Trophoblast cell (in vitro differentiated cells and primary cell): ENCODE results near the gene GNAL.

Experiments
- DNase-seq, 2 donors: peaks; one replicate each; pipeline ENCODE4 v3.0.0-alpha.2; 2016
- H2AFZ ChIP-seq: 2 replicates; pipeline ENCODE4 v1.6.1; 2013; ENCODE audit warnings: low read length, moderate library complexity, mild to moderate bottlenecking; ENCODE audit not compliant: insufficient read depth, poor library complexity
- H2AK5ac ChIP-seq: 2 replicates; pipeline ENCODE4 v1.6.1; 2013; ENCODE audit warnings: mild to moderate bottlenecking, low read length
- H2BK120ac ChIP-seq: 2 replicates; pipeline ENCODE4 v1.6.1; 2013; ENCODE audit warnings: low read length, mild to moderate bottlenecking, moderate library complexity; ENCODE audit not compliant: insufficient read depth, poor library complexity
- H2BK12ac ChIP-seq: 2 replicates; pipeline ENCODE4 v1.6.1; 2013; ENCODE audit warnings: mild to moderate bottlenecking, low read length, moderate library complexity
- H2BK5ac ChIP-seq: 2 replicates; pipeline ENCODE4 v1.6.1; 2013; ENCODE audit warnings: low read length, low read depth, moderate library complexity, mild to moderate bottlenecking; ENCODE audit not compliant: poor library complexity
- H3K14ac ChIP-seq: 2 replicates; pipeline ENCODE4 v1.6.1; 2013; ENCODE audit warnings: mild to moderate bottlenecking, low read length
- H3K18ac ChIP-seq: 2 replicates; pipeline ENCODE4 v1.6.1; 2013; ENCODE audit warnings: mild to moderate bottlenecking, low read length
- H3K23ac ChIP-seq: 2 replicates; pipeline ENCODE4 v1.6.1; 2013; ENCODE audit warnings: low read length
- H3K27ac ChIP-seq: 2 replicates; pipeline ENCODE4 v1.5.1; 2013; ENCODE audit warnings: low read depth, mild to moderate bottlenecking, inconsistent platforms, low read length, moderate library complexity
- H3K27me3 ChIP-seq: 2 replicates; pipeline ENCODE4 v1.6.1; 2013; ENCODE audit warnings: inconsistent platforms, mild to moderate bottlenecking, low read length, moderate library complexity; ENCODE audit not compliant: insufficient read depth
- H3K36me3 ChIP-seq, 2 experiments: 1 replicate in 1 of 2; 2 replicates in 1 of 2; pipeline ENCODE4 v1.6.1; 2013; ENCODE audit warnings: low read length in 2 of 2, mild to moderate bottlenecking in 2 of 2, moderate library complexity in 1 of 2; ENCODE audit not compliant: insufficient read depth in 2 of 2, control insufficient read depth in 1 of 2
- H3K4ac ChIP-seq: 2 replicates; pipeline ENCODE4 v1.6.1; 2013; ENCODE audit warnings: low read depth, mild to moderate bottlenecking, low read length, moderate library complexity
- H3K4me1 ChIP-seq, 2 experiments: 1 replicate in 1 of 2; 2 replicates in 1 of 2; pipeline ENCODE4 v1.6.1; 2013; ENCODE audit warnings: low read length in 2 of 2, mild to moderate bottlenecking in 2 of 2, moderate library complexity in 1 of 2; ENCODE audit not compliant: insufficient read depth in 2 of 2, control insufficient read depth in 1 of 2
- H3K4me2 ChIP-seq: 2 replicates; pipeline ENCODE4 v1.6.1; 2013; ENCODE audit warnings: inconsistent platforms, mild to moderate bottlenecking, low read length, moderate library complexity
- H3K4me3 ChIP-seq: 2 replicates; pipeline ENCODE4 v1.5.1; 2013; ENCODE audit warnings: mild to moderate bottlenecking, low read depth, low read length, inconsistent platforms
- H3K79me1 ChIP-seq: one replicate; pipeline ENCODE4 v1.6.1; 2013; ENCODE audit warnings: low read length
- H3K79me2 ChIP-seq: 2 replicates; pipeline ENCODE4 v1.6.1; 2013; ENCODE audit warnings: low read length, mild to moderate bottlenecking; ENCODE audit not compliant: control insufficient read depth, insufficient read depth, poor library complexity
- H3K9ac ChIP-seq: 2 replicates; pipeline ENCODE4 v1.6.1; 2013; ENCODE audit warnings: mild to moderate bottlenecking, low read length
- H3K9me3 ChIP-seq: 2 replicates; pipeline ENCODE4 v1.6.1; 2013; ENCODE audit warnings: low read depth, mild to moderate bottlenecking, control low read depth, inconsistent platforms, low read length; ENCODE audit not compliant: insufficient read depth
- H4K12ac ChIP-seq: 2 replicates; pipeline ENCODE4 v1.6.1; 2013; ENCODE audit warnings: low read depth, mild to moderate bottlenecking, low read length, moderate library complexity
- H4K8ac ChIP-seq: 2 replicates; pipeline ENCODE4 v1.6.1; 2013; ENCODE audit warnings: low read depth, mild to moderate bottlenecking, low read length, moderate library complexity
- H4K91ac ChIP-seq: one replicate; pipeline ENCODE4 v1.6.1; 2013; ENCODE audit warnings: low read depth, mild to moderate bottlenecking, low read length, moderate library complexity
- WGBS: extraction: QIAGEN DNeasy Blood & Tissue Kit; methylation state at CpG from one replicate; pipeline ENCODE4 v1.1.7; 2013; ENCODE audit warnings: missing lambda C conversion rate; ENCODE audit not compliant: insufficient read length, insufficient coverage; ENCODE audit errors: extremely low coverage; 5-methylcytosine and 5-hydroxymethylcytosine counted together

GNAL gene

GRCh38 chr18:11932393-11932792 lies 243.3 kb downstream of the GNAL start:
- DNase-seq = no peak
- Histone ChIP-seq H3K14ac (no peak overlapping the region), H3K79me1 (no peaks in the 10 kb centered on the region), H3K27me3 (no peaks in the 10 kb centered on the region), H2BK12ac (no peak overlapping the region), H3K27ac (no peak overlapping the region), H2BK120ac (no peak overlapping the region), H3K9me3 (no peaks in the 10 kb centered on the region), H2AK5ac (no peak overlapping the region), H4K91ac (no peak overlapping the region), H3K23ac (no peak overlapping the region), H2BK5ac (no peak overlapping the region), H3K9ac (no peak overlapping the region), H3K18ac (no peak overlapping the region), H4K12ac (no peak overlapping the region), H4K8ac (no peak overlapping the region), H3K79me2 (no peaks in the 10 kb centered on the region), H3K4me2 (no peak overlapping the region), H3K4me1 (peaks cover under 1 to 4% of the 10 kb centered on the region in 2 experiments), H3K4me3 (no peak overlapping the region), H2AFZ (no peak overlapping the region), H3K36me3 (no peaks in the 10 kb centered on the region), H3K4ac (no peak overlapping the region)
- WGBS = no CpG with 5 or more reads among the region's 14 CpGs
